HG03045 (cell line): ENCODE measurements around the gene IL20RA.
"Not testable (repeated sequence)": the region's sequence is repeated elsewhere in the genome, so short reads cannot be mapped to it uniquely, and the experiment has no call there.

Experiments
- ATAC-seq: cut with Tn5 transposase; IDR thresholded peaks from one replicate; pipeline ENCODE4 v1.9.1; 2021; ENCODE audit warnings: mild to moderate bottlenecking, moderate library complexity; ENCODE audit not compliant: unreplicated experiment

The IL20RA gene, protein sequence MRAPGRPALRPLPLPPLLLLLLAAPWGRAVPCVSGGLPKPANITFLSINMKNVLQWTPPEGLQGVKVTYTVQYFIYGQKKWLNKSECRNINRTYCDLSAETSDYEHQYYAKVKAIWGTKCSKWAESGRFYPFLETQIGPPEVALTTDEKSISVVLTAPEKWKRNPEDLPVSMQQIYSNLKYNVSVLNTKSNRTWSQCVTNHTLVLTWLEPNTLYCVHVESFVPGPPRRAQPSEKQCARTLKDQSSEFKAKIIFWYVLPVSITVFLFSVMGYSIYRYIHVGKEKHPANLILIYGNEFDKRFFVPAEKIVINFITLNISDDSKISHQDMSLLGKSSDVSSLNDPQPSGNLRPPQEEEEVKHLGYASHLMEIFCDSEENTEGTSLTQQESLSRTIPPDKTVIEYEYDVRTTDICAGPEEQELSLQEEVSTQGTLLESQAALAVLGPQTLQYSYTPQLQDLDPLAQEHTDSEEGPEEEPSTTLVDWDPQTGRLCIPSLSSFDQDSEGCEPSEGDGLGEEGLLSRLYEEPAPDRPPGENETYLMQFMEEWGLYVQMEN

GRCh38 chr6:137044366-137045221 is at the start of gene IL20RA:
Gene IL20RA (minus strand): TSS chr6:137044965. CDS start chr6:137044728, 237 bp downstream.
- no peak for ATAC-seq

DNA sequence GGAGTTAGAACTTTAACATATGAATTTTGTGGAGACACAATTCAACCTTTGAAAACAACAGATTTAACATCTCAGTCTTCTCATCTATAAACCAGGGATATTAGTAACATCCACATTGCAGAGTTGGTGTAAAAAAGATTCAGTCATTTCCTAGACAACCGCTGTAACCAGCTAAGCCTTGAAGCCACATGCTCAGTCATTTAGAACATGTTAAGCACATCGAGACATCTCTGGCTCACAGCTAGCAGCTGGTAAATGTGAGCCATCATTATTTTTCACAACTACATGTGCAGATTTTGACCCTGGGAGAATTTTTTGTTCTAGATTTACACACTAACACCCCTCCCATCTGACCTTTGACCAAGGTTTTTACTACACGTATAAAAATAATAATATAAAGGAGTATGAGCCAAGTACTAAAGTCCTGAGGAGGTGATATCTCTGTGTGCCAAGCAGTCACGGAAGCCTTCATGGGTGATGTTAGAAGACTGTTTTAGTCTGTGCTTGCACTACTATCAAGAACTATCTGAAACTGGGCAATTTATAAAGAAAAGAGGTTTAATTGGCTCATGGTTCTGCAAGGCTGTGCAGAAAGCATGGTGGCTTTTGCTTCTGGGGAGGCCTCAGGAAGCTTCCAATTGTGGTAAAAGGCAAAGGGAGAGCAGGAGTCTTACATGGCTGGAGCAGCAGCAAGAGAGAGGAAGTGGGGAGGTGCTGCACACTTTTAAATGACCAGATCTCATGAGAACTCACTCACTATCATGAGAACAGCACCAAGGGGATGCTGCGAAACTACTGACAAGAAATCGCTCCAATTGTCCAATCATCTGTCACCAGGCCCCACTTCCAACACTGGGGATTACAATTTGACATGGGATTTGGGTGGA is 48.7 kb upstream of the IL20RA start:
- ATAC-seq, result no peak

GRCh38 chr6:137092018-137092417 is 47.3 kb upstream of the IL20RA start:
- ATAC-seq, result no peak

GRCh38 chr6:137089305-137089704 is 44.5 kb upstream of the IL20RA start:
- no peak for ATAC-seq

DNA sequence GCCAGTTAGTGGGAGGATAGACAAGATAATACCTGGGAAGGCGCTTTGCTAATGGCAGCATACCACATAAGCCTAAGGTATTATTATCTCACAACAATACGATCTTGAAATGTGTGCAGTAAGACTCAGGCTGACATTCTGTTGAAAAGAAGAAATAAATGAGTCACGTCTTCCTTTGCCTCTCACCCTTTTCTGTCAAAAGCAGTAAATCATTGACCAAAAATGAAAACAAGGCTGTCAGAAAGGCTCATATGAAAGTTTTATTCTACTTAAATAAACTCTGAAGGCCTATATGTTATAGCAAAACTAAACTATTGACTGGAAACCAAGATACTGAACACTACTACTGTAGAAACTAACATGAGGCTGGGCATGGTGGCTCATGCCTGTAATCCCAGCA is 43.1 kb upstream of the IL20RA start:
- ATAC-seq, result no peak

DNA sequence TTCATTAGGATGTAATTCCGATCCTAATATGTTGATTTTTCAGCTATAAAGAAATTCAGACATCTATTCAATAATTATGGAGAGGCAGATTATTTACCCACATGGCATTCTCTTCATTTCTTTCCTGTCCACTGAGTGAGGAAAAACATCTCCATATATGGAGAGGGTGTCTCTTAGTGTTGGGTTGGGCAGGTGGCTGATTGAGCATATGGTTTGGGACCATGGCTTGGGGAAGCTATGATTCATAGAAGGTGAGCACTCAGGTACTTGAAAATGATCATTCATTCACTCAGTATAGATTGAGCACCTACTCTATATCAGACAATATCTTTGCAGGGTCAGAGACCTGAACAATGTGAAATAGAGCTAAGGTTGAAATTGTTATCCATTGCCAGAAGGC is 41.3 kb upstream of the IL20RA start:
- ATAC-seq, result no peak

DNA sequence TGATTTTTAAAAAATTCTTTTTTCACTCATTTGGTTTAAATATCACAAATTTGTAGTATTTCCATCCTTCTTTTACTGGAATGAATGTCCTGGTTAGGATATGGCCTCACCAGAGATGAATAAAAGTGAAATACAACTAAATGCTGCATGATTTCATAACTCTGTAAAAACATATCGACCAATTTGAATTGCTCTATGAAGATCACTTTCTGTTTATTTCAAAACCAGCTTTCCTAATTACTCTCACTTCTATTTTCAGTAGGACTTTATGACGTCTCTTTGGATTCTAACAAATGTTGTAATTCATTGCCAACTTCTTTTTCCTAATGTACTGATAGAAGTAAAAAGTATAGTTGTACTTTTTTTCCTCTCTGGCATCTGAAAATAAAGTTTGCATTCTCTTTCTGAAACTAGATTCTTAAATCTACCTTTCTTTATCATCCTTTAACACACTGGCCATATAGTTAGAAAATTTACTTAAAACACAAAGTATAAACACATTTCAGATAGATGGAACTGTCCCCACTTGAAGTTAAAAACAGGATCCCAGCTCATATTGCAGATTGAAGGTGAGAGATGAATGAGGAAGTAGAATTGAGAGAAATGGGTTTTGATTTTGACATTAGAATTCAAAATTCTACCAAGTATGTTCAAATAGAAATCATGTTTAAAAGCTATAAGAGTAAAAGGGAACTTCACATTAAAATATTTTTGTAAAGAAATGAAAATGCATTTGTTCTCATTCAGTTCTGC is 40.3 kb upstream of the IL20RA start:
- ATAC-seq, result no peak

GRCh38 chr6:137084090-137084489 is 39.3 kb upstream of the IL20RA start:
- no peak for ATAC-seq

DNA sequence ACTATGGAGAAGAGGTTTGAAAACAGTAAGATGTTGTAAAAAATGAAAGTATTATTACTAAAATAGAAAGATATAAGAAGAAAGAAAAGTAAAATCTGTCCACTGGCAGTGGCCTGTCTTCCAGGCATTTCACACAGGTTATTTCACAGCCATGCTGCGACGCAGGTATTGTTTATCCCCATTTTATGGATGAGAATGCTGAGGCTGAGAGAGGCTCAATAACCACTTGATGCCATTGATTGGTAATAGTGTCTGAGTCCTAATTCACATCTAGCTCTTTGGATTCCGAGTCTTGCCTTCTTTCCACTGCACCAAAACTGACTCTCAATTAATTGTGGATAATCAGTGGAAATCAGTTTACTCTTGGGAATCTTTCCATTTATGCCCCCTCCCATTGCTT is 37.2 kb upstream of the IL20RA start:
- no peak for ATAC-seq

DNA sequence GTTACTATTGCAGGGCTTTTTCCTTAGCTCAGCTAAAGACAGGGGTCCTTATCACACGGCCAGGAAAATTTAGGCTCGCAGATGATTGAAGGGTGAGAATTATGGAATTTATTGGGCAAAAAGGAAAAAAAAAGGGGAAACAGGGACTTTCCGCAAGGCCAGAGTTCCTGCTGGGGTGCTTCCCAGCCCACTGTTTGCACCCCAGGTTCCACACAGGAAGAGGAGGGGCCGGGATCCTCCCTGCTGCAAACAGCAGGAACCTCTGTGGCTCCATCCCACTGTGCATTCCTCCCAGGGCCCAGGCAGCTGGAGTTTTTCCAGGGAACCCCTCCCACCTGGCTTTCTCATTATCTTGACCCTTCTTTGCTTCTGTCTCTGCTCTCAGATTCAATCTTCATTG is 35.9 kb upstream of the IL20RA start:
- no peak for ATAC-seq

GRCh38 chr6:137076277-137077068 is 31.7 kb upstream of the IL20RA start:
- peak; percentile 99 for ATAC-seq

- ATAC-seq, result not testable (repeated sequence)
Observed at GRCh38 chr6:137075790-137076189, 31.0 kb upstream of the IL20RA start.

- ATAC-seq, result no peak
Observed at GRCh38 chr6:137070303-137070702, 25.5 kb upstream of the IL20RA start.

- no peak for ATAC-seq
Observed at GRCh38 chr6:137067399-137067798, 22.6 kb upstream of the IL20RA start.

DNA sequence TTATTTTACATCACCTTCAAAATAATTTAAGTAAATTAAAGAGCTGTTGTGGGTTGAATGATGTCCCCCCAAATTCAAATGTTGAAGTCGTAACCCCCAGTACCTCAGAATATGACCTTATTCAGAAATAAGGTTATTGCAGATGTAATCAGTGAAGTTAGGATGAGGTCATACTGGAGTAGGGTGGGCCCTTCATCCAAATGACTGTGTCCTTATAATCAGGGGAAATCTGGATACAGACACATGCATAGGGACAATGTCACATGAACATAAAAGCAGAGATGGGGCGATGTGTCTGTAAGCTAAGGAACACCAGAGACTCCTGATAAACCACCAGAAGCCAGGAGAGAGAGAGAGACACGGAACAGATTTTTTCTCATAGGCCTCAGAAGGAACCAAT is 13.3 kb upstream of the IL20RA start:
- no peak for ATAC-seq

- ATAC-seq, result no peak
Observed at GRCh38 chr6:137056121-137056880, 11.5 kb upstream of the IL20RA start.

GRCh38 chr6:137051790-137052472 is 7.2 kb upstream of the IL20RA start:
- no peak for ATAC-seq

- no peak for ATAC-seq
Observed at GRCh38 chr6:137049095-137049494, 4.3 kb upstream of the IL20RA start.
